Astrocyte of the spinal cord (primary cell): ENCODE measurements around the gene TOP1.

Experiments
- DNase-seq: peaks from one replicate; pipeline ENCODE4 v3.0.0; 2011; ENCODE audit warnings: low read depth, low spot score
- H3K4me3 ChIP-seq: 2 replicates; pipeline ENCODE4 v1.5.1; 2011; ENCODE audit warnings: low read depth, mild to moderate bottlenecking, low read length, moderate library complexity
- CTCF ChIP-seq: IDR thresholded peaks from 2 replicates; pipeline ENCODE4 v1.5.1; 2012; ENCODE audit warnings: low read depth, mild to moderate bottlenecking, low read length, inconsistent platforms
- in situ Hi-C: cut with HindIII; loops from 2 replicates; pipeline ENCODE4 v1.10.0; 2017; ENCODE audit warnings: low sequenced_read_pairs

The TOP1 gene

DNA sequence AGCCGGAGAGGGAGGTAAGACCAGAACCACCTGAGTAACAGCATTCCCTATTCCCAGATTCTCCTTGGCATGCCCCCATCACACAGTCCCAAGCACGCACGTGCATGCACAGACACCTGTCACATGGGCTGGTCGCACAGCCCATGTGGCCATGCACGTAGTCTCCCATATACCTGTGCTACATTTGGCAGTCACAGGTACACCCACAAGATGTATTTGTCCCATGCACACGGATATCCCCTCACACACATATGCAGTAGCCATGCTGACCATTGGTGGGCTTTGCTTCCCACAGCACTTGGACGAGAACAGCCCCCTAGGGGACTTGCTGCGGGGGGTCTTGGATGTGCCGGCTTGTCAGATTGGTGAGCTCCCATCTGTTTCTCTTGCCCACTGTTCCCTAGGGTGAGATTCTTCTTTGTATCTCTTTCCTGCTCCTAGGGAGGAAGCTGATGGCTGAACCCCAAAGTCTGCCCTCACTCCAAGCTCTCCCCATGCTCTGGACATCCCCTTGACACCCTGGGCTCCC lies 140.6 kb downstream of the TOP1 start:
- DNase-seq, result no peak
- no peak for TF ChIP-seq CTCF
- in situ Hi-C loops, result no loop called here
- no peak overlapping the region for H3K4me3 ChIP-seq

DNA sequence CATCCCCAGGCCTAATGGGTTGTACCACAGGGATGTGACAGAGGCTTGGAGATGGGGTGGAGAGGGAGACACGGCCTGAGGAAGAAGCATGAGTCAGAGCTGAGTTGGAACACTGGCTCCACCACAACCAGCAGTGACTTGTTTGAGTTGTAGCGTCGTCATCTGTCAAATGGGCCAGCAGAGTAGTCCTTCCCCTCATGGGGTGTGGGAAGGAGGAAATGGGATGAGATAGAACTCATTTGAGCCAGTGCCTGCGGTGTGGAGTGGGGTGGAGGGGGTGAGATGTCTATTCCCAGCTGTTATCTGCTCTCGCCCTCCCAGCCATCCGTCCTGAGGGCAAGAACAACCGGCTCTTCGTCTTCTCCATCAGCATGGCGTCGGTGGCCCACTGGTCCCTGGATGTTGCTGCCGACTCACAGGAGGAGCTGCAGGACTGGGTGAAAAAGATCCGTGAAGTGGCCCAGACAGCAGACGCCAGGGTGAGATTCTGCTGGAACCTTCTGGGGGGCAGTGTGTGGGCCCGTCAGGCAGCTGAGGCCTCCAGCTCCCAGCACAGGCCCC lies 141.2 kb downstream of the TOP1 start:
- in situ Hi-C loops, result no loop called here
- TF ChIP-seq CTCF, result no peak
- DNase-seq, result peak; percentile 57
- no peak overlapping the region for H3K4me3 ChIP-seq

DNA sequence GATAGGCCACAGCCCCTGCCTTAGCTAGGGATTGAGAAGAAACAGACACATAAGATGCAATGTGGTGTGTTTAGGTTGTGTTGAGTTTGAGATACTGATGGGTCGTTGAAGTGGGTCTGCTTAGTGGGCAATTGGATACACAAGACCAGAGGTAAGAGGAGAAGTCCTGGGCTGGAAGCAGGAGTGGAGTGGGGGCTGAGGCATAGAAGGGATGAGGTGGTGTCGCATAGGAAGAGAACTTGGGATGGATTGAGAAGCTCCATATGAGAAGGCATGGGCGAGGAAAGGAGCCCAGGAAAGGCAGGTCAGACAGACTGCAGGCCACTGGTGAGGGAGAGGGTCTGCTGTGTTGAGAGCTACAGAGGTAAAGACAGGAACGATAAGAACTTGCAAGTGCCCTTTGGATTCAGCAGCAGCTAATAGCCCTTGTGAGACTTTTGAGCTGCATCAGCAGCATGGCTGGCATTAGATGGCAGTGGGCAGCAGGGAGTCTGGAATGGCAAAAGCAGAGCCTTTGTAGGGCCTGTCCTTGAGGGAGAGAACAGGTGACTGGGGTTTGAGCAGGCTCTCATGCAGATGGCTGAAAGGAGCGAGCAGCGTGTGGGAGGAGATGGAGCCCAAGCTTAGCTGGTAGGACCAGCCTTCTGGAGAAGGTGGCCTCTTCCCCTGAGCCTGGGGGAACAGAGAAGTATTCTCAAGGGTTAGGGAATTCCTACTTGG lies 141.9 kb downstream of the TOP1 start:
- TF ChIP-seq CTCF, result no peak
- in situ Hi-C loops, result no loop called here
- DNase-seq, result no peak
- no peak overlapping the region for H3K4me3 ChIP-seq

GRCh38 chr20:41171736-41172295 lies 143.2 kb downstream of the TOP1 start:
- TF ChIP-seq CTCF, result no peak
- no peak for DNase-seq
- no peak overlapping the region for H3K4me3 ChIP-seq
- in situ Hi-C loops, result no loop called here

DNA sequence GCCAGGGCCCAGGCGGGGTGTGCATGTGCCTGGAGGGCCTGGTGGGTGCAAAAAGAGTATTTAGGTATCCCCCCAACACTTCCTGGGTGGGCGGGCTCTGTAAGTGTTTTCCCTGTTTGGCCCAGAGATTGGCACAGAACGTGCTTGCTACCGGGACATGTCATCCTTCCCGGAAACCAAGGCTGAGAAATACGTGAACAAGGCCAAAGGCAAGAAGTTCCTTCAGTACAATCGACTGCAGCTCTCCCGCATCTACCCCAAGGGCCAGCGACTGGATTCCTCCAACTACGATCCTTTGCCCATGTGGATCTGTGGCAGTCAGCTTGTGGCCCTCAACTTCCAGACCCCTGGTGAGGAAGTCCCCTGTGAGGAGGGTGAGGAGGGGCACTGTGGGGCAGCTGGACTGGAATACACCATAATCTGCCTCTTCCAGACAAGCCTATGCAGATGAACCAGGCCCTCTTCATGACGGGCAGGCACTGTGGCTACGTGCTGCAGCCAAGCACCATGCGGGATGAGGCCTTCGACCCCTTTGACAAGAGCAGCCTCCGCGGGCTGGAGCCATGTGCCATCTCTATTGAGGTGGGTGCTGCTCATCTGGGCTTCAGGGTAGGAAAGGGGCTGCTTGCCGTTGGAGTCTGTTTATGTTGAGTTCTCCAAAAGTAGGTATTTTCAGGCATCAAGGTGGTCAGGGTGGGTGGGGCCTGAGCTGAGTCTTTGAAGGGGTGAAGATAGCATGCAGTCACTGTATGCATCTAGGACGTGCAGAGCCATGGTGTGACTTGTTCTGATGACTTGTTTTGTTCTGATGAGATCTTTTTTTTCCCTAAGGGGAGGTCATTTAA lies 143.9 kb downstream of the TOP1 start:
- in situ Hi-C loops, result no loop called here
- H3K4me3 ChIP-seq, result no peak overlapping the region
- TF ChIP-seq CTCF, result no peak
- no peak for DNase-seq

GRCh38 chr20:41173161-41173721 lies 144.6 kb downstream of the TOP1 start:
- in situ Hi-C loops, result no loop called here
- H3K4me3 ChIP-seq, result no peak overlapping the region
- peak; percentile 66 for DNase-seq
- TF ChIP-seq CTCF, result peak; percentile 99
